Type B pancreatic cell (in vitro differentiated cells): Measurements from ENCODE around the gene SLCO4A1. TPM values are rescaled to one million over a fixed set of nuclear protein-coding genes. Genes with fewer than 3 reads are reported as not detected.

Experiments
- DNase-seq: peaks from one replicate; pipeline ENCODE4 v3.0.0; 2021; ENCODE audit warnings: mixed read lengths; ENCODE audit not compliant: unreplicated experiment; ENCODE audit errors: extremely low spot score
- H3K27ac Mint-ChIP-seq: 2 replicates; pipeline ENCODE4 v1.8.0; 2021; ENCODE audit warnings: mild to moderate bottlenecking, mixed read lengths
- H3K27me3 Mint-ChIP-seq: 2 replicates; pipeline ENCODE4 v1.8.0; 2021; ENCODE audit warnings: mixed read lengths
- H3K36me3 Mint-ChIP-seq: 2 replicates; pipeline ENCODE4 v1.8.0; 2021; ENCODE audit warnings: mixed read lengths
- H3K4me1 Mint-ChIP-seq: one replicate; pipeline ENCODE4 v1.8.0; 2021; ENCODE audit warnings: mixed read lengths; ENCODE audit not compliant: unreplicated experiment
- H3K4me3 Mint-ChIP-seq: 2 replicates; pipeline ENCODE4 v1.8.0; 2021; ENCODE audit warnings: mild to moderate bottlenecking, mixed read lengths
- H3K9me3 Mint-ChIP-seq: 2 replicates; pipeline ENCODE4 v1.8.0; 2021; ENCODE audit warnings: mixed read lengths
- total RNA-seq: library from RNA; stranded (reverse); gene quantifications from 2 replicates; pipeline ENCODE4 v1.2.1, GENCODE V29; 2021; ENCODE audit warnings: low replicate concordance
- TF ChIP-seq, protein P1 (sequence below): fragments of 200-600 bp; sonication (generic); conservative IDR thresholded peaks from 2 replicates; pipeline ENCODE4 v1.5.0; 2021; ENCODE audit warnings: antibody characterized with exemption, mild to moderate bottlenecking

SLCO4A1 gene
- total RNA-seq, 1 donor from 2014 or later, result 5.3 TPM

DNA sequence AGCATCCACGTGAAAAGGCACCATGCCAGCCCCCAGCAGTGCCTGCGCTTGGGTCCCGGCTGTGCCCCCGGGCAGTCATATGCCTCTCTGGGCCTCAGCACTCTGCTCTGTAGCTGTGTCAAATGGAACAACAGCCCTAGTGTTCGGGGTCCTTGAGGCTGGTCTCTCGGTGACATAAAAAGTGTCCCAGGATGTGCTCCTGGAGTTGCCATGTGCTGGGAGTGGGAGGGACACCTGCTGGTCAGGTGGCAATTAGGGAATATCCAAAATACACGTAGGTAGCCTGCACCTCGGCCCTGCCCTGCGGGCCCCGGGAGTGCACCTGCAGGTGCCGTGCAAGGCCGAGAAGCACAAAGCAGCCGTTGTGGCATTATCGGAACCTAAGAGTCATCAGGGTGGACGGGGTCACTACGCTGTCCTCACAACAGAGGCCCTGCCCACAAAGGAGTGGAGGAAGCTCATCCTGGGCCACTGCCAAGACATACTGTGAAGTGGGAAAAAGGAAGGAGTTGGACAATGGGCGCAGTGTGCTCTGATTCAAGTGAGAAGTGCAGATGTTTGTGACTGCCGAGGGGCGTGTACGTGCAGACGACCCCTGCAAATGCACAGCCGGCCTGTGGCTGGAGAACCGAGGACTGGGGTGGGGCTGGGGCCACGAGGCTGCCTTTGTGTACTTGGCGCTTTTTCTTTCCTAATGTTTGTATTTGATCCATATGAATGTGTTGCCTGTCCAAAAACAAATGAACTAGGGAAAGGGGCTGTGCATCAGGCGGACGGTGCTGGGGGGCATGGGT, 24.6 kb downstream of the SLCO4A1 start:
- Mint-ChIP-seq H3K27ac (no peak overlapping the region), H3K4me3 (peak overlapping the region; percentile 20), H3K27me3 (peaks cover 8% of the 10 kb centered on the region), H3K9me3 (no peaks in the 10 kb centered on the region), H3K36me3 (no peaks in the 10 kb centered on the region), H3K4me1 (peaks cover 29% of the 10 kb centered on the region)
- TF ChIP-seq, protein P1, sequence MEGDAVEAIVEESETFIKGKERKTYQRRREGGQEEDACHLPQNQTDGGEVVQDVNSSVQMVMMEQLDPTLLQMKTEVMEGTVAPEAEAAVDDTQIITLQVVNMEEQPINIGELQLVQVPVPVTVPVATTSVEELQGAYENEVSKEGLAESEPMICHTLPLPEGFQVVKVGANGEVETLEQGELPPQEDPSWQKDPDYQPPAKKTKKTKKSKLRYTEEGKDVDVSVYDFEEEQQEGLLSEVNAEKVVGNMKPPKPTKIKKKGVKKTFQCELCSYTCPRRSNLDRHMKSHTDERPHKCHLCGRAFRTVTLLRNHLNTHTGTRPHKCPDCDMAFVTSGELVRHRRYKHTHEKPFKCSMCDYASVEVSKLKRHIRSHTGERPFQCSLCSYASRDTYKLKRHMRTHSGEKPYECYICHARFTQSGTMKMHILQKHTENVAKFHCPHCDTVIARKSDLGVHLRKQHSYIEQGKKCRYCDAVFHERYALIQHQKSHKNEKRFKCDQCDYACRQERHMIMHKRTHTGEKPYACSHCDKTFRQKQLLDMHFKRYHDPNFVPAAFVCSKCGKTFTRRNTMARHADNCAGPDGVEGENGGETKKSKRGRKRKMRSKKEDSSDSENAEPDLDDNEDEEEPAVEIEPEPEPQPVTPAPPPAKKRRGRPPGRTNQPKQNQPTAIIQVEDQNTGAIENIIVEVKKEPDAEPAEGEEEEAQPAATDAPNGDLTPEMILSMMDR, result no peak
- DNase-seq, result no peak

GRCh38 chr20:62667530-62668440, 25.5 kb downstream of the SLCO4A1 start:
- TF ChIP-seq, protein P1, result no peak
- H3K4me1 Mint-ChIP-seq, result peaks cover 29% of the 10 kb centered on the region
- no peaks in the 10 kb centered on the region for H3K9me3 Mint-ChIP-seq
- peak overlapping the region; percentile 50 for H3K27ac Mint-ChIP-seq
- no peak overlapping the region for H3K4me3 Mint-ChIP-seq
- H3K27me3 Mint-ChIP-seq, result peaks cover 8% of the 10 kb centered on the region
- no peak for DNase-seq
- H3K36me3 Mint-ChIP-seq, result no peaks in the 10 kb centered on the region

DNA sequence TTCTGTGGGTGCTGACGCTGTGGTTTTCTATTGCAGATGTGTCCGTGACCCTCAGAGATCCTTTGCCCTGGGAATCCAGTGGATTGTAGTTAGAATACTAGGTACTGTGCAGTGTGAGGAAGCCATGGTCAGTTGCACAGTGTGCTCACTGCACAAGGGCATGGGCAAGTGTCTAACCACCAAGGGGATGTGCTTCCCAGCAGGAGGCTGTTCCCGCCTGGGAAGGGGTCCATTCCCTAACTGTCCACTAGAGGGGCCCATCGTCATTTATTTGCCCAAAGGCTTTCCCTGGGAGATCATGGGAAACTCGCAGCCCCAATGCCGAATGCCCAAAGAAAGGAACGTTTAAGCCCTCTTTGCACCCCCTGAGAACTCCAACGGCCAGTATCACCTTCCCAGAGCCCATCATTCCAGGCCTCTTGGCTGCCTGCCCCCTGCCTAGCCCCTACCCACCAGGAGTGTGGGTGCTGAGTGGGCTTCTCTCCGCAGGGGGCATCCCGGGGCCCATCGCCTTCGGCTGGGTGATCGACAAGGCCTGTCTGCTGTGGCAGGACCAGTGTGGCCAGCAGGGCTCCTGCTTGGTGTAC, 26.2 kb downstream of the SLCO4A1 start:
- TF ChIP-seq, protein P1, result peak; percentile 89
- Mint-ChIP-seq H3K4me3 (peak overlapping the region; percentile 34), H3K36me3 (no peaks in the 10 kb centered on the region), H3K9me3 (no peaks in the 10 kb centered on the region), H3K4me1 (peaks cover 23% of the 10 kb centered on the region), H3K27ac (peak overlapping the region; percentile 50), H3K27me3 (peaks cover 3% of the 10 kb centered on the region)
- no peak for DNase-seq

- H3K4me1 Mint-ChIP-seq, result peaks cover 23% of the 10 kb centered on the region
- no peaks in the 10 kb centered on the region for H3K9me3 Mint-ChIP-seq
- no peaks in the 10 kb centered on the region for H3K36me3 Mint-ChIP-seq
- peak overlapping the region; percentile 26 for H3K27ac Mint-ChIP-seq
- TF ChIP-seq, protein P1, result no peak
- H3K27me3 Mint-ChIP-seq, result peaks cover 3% of the 10 kb centered on the region
- DNase-seq, result no peak
- no peak overlapping the region for H3K4me3 Mint-ChIP-seq
Observed at GRCh38 chr20:62669249-62669648, 26.9 kb downstream of the SLCO4A1 start.

- Mint-ChIP-seq H3K4me3 (peak overlapping the region; percentile 11), H3K27ac (no peak overlapping the region), H3K4me1 (peaks cover 23% of the 10 kb centered on the region), H3K36me3 (no peaks in the 10 kb centered on the region), H3K9me3 (no peaks in the 10 kb centered on the region), H3K27me3 (peaks cover 3% of the 10 kb centered on the region)
- TF ChIP-seq, protein P1, result no peak
- DNase-seq, result no peak
Observed at GRCh38 chr20:62670156-62670555, 27.9 kb downstream of the SLCO4A1 start.
